ENCODE data around the gene NAGLU.
"Not testable (repeated sequence)": the region's sequence is repeated elsewhere in the genome, so short reads cannot be mapped to it uniquely, and the experiment has no call there.

NAGLU gene

GRCh38 chr17:42521666-42522262 lies 14.3 kb upstream of the NAGLU start:
- no peak for DNase-seq (ENCODE audit: low read depth)

DNA sequence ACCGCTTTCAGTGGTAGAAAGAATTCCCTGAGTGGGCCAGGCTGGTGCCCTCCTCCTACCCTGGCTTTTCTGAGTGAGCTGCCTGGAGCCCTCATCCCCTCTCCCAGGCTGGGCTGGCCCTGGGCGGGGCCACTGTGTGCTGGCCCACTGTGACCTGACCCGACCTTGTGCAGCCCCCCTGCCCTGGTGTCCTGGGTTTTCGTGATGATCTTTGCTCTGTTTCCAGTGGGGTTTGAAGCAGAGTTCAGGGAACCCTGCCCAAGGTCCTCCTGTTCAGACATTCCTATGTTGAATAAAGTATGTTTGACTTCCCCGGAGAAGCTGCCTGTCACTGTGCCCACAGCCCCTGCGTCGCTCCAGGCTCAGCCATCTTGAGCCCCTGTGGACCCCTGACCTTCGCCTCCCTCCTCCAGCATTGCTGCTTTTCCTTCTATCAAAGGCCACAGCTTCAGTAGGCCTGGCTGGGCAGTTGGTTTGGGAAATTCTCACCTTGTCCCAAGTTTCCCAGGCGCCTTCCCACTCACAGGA lies 13.7 kb upstream of the NAGLU start:
- DNase-seq (ENCODE audit: low read depth): no peak

GRCh38 chr17:42522798-42523278 lies 13.2 kb upstream of the NAGLU start:
- no peak for DNase-seq (ENCODE audit: low read depth)

DNA sequence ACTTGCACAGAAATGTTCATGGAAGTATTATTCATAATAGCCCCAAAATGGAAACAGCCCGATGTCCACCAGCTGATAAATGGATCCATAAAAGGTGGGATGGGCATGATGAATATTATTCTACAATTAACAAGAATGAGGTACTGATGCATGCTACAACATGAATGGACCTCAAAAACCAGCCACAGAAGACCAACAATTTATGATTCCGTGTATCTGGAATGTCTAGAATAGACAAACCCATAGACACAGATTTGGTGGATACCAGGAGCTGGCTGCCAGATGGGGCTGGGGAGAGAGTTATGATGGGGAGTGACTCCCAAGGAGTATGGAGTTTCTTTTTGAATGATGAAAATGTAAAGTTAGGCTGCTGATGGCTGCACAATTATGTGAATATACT lies 10.8 kb upstream of the NAGLU start:
- DNase-seq (ENCODE audit: low read depth): no peak

DNA sequence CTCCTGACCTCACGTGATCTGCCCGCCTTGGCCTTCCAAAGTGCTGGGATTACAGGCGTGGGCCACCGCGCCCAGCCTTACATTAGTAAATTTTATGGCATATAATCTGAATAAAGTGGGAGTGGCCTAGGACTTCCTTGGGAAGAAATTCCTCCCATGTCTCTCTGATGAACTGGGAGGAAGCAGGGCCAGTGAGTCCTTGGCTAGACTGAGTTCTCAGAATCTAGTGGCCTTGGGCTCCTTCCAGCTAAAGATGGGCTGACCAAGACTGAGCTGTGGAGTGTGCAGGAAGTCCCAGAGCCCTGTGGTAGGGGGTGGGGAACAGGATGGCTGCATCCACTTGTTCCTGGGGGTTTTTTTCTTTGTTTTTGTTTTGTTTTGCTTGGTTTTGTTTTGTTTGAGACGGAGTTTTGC lies 10.0 kb upstream of the NAGLU start:
- DNase-seq (ENCODE audit: low read depth): no peak

DNA sequence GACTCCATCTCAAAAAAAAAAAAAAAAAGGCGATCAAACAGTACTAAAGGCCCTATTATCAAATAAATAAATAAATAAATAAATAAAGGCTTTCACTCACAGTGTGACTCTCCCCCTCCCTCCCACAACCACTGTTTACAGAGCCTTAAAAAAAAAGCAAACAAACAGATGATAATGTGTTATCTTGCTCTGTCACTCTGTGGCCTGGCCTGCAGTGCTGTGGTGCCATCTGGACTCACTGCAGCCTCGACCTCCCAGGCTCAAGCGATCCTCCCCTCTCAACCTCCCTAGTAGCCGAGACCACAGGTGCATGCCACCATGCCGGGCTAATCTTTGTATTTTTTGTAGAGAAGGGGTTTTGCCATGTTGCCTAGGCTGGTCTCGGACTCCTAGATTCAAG lies 8.1 kb upstream of the NAGLU start:
- no peak for DNase-seq (ENCODE audit: low read depth)

DNA sequence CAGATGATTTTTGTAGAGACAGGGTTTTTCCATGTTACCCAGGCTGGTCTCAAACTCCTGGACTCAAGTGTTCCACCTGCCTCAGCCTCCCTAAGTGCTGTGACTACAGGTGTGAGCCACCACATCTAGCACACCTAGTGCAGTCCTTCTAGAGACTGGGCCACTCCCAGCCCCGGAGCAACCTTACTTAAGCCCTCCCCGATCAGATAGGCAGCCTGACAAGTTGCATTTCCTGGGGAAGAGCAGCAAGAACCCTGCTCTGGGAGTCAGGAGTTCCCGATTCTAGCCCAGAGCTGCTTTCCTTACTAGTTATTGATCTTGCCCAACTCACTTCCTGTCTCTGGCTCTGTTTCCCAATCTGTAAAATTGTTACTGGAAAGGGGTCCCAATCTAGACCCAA lies 7.0 kb upstream of the NAGLU start:
- DNase-seq (ENCODE audit: low read depth): no peak

DNA sequence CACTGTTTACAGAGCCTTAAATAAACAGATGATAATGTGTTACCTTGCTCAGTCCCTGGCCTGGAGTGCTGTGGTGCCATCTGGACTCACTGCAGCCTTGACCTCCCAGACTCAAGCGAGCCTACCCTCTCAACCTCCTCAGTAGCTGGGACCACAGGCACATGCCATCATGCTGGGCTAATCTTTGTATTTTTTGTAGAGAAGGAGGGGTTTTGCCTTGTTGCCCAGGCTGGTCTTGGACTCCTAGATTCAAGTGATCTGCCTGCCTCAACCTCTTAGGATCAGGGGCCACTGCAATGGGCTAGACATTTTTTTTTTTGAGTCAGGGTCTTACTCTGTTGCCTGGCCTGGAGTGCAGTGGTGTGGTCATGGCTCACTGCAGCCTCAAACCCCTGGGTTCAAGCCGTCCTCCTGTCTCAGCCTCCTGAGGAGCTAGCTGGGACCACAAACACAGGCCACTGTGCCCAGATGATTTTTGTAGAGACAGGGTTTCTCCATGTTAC lies 5.0 kb upstream of the NAGLU start:
- DNase-seq (ENCODE audit: low read depth): no peak

- DNase-seq (ENCODE audit: low read depth): no peak
These were observed 4.3 kb upstream of the NAGLU start for GRCh38 chr17:42531455-42532354.

DNA sequence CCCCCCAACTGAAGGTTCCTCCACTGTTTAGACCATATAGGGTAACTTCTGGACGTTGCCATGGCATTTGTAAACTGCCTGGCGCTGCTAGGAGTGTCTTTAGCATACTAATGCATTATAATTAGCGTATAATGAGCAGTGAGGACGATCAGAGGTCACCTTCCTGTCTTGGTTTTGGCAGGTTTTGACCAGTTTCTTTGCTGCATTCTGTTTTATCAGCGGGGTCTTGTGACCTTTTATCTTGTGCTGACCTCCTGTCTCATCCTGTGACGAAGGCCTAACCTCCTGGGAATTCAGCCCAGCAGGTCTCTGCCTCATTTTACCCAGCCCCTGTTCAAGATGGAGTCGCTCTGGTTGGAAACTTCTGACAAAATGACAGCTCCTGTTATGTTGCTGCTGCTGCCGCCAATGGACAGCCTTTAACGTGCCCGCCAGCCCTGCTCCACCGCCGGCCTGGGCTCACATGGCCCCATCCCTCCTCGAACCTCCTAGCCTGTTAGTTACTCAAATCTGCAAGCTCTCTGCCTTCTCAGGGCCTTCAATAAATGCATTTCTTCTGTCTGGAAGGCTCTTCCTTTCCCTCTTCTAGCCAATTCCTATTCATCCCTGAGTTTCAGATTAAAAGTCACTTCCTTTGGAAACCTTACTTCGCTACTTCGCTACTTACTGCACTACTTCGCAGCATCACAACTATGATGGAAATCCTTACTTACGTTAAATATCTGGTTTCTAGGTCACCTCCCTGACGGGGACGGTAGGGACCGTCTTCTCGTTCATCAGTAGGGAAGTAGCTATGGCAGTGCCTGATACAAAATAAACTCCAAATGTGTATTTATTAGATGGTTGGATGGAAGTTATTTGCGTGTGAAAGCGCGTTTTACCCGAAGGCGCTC lies 640 bp upstream of the NAGLU start:
- DNase-seq (ENCODE audit: low read depth): no peak

DNA sequence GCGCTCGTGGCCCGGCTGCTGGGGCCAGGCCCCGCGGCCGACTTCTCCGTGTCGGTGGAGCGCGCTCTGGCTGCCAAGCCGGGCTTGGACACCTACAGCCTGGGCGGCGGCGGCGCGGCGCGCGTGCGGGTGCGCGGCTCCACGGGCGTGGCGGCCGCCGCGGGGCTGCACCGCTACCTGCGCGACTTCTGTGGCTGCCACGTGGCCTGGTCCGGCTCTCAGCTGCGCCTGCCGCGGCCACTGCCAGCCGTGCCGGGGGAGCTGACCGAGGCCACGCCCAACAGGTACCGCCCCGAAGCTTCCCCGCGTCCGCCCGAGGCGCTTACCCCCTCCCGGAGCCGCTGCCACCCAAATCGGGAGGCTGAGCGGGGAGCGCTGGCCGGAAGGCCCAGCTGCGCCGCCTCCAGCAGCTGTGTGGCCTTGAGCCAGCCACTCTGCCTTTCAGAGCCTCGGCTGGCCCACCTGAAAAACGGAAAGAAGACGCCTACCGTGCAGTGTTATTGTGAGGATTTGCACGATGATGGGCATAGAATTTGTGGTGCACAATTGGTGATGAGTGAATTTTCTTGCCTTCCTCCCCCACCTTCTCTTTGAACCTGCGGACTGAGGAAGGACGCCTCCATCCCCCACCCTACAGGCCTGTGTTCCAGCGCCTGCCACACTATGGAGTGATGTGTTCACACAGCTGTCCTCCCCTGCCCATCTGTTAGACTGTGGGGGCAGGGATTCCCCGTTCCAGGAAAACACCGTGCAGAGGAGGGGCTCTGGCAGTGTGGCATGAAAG lies 523 bp downstream of the NAGLU start:
- DNase-seq (ENCODE audit: low read depth): peak; percentile 66

GRCh38 chr17:42537156-42537805 lies 1.2 kb downstream of the NAGLU start:
- DNase-seq (ENCODE audit: low read depth): no peak

DNA sequence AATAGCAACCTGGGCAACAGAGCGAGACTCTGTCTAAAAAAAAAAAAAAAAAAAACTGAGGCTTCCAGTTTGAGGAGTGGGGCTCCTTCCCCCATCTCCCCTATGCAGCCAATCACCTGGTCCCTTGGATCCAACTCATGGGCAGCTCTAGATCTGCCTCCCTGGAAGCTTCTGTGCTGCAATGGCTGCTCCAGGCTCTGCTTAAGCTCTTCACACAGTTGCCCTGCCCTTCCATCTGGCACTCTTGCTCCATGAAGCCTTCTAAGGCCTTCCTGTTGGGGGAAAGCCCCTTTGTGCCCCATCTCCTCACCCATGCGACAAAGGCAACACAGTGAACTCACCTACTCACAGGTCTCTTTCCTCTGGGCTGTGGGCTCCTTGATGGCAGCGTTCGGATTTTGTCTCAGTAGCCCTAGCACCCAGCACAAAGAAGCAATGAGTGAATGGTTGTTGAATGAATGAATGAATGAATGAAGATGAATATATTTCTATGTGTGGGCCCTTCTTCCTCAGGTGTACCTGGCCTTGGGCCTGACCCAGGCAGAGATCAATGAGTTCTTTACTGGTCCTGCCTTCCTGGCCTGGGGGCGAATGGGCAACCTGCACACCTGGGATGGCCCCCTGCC lies 1.9 kb downstream of the NAGLU start:
- DNase-seq (ENCODE audit: low read depth): no peak

GRCh38 chr17:42538482-42538881 lies 2.4 kb downstream of the NAGLU start:
- no peak for DNase-seq (ENCODE audit: low read depth)

DNA sequence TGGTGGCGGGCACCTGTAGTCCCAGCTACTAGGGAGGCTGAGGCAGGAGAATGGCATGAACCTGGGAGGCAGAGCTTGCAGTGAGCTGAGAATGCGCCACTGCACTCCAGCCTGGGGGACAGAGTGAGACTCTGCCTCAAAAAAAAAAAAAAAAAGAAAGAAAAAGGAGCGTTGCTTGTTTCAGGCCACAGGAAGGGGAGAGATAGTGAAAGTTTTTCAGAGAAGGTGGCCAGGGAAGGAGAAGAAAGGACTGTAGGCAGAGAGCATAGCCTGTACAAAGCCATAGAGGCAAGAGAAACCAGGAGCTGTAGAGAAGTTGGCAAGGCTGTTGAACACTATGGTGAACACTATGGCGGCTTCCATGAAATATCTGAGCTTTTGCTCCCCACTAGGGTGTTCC lies 4.5 kb downstream of the NAGLU start:
- not testable (repeated sequence) for DNase-seq (ENCODE audit: low read depth)

- DNase-seq (ENCODE audit: low read depth): no peak
These were observed 5.2 kb downstream of the NAGLU start for GRCh38 chr17:42541041-42541833.

DNA sequence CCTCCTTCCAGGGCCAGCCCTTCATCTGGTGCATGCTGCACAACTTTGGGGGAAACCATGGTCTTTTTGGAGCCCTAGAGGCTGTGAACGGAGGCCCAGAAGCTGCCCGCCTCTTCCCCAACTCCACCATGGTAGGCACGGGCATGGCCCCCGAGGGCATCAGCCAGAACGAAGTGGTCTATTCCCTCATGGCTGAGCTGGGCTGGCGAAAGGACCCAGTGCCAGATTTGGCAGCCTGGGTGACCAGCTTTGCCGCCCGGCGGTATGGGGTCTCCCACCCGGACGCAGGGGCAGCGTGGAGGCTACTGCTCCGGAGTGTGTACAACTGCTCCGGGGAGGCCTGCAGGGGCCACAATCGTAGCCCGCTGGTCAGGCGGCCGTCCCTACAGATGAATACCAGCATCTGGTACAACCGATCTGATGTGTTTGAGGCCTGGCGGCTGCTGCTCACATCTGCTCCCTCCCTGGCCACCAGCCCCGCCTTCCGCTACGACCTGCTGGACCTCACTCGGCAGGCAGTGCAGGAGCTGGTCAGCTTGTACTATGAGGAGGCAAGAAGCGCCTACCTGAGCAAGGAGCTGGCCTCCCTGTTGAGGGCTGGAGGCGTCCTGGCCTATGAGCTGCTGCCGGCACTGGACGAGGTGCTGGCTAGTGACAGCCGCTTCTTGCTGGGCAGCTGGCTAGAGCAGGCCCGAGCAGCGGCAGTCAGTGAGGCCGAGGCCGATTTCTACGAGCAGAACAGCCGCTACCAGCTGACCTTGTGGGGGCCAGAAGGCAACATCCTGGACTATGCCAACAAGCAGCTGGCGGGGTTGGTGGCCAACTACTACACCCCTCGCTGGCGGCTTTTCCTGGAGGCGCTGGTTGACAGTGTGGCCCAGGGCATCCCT lies 7.4 kb downstream of the NAGLU start:
- DNase-seq (ENCODE audit: low read depth): no peak

- DNase-seq (ENCODE audit: low read depth): no peak
These were observed 8.8 kb downstream of the NAGLU start for GRCh38 chr17:42544874-42545283.
